ENCODE results near the gene DNAH8.

DNAH8 gene

DNA sequence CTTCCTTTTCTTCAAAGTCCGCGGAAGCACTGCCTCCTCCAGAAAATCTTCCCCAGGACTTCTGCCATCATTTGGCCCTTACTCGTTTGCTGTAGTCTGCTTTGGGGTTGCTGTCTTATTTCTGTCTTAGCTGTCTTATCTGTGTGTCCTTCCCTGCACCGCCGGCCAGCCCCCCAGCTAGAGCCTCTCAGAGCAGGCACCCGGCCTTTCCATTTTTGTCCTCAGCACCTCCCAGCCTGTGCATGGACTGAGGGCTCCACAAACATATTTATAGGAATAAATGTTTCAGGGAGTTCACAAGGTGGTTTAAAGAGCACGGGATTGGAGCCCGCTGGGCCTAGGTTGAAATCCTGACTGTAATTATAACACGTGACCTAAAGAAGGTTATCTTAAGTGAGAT lies 341.6 kb downstream of the DNAH8 start:
- no peak for DNase-seq

DNA sequence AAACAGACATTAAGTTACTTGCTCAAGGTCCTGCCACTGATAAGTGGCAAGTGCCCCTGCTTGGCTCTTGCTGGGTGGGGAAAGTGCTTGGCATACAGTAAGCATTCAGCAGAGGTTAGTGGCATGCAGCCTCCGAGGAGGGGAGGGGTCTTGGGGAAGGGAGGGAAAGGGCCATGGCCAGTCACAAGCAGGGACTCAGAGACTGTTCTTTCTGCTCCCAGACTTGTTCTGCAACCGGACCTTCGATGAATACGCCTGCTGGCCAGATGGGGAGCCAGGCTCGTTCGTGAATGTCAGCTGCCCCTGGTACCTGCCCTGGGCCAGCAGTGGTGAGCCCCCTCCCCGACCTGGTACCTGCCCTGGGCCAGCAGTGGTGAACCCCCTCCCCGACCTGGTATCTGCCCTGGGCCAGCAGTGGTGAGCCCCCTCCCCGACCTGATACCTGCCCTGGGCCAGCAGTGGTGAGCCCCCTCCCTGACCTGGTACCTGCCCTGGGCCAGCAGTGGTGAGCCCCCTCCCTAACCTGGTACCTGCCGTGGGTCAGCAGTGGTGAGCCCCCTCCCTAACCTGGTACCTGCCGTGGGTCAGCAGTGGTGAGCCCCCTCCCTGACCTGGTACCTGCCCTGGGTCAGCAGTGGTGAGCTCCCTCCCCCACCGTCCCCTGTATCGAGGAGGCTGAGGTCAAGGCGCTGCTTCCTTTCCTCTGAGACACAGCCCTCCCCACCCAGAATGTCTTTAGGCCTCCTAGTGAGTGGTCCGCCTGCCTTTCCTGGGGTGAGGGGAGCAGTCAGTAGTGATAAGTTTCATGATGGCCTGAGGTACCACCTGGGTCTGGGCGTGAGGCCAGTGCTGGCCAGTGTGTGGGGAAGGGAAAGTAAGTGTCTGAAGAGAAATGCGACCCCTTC lies 342.4 kb downstream of the DNAH8 start:
- no peak for DNase-seq

DNA sequence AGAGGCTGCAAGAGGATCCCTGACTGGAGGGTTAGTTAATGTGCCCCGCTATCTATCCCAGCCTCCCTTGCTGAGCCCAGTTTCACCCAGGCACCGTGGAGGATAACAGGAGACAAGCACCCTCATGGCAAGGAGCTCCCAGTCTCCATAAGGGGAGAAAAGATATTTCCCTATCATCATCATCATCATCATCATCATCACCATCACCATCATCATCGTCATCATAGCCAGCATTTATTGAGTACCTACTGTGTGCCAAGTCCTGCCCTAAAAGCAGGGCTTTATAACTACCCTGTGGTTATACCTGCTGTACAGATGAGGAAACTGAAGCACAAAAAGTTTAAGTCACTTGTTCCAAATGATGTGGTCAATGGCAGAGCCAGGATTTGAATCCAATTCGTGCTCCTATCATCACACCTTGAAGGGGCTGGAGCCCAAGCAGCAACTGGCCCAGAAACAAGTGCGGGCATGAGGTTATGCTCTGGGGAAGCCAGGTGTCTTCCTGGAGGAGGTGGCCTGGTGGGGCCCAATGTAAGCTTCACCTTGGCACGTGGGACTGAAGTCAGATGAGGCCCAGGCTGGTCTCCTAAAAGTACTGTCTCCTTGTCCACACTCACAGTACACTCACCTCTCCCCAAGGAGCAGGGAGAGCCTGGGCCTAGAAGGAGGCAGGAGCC lies 343.5 kb downstream of the DNAH8 start:
- DNase-seq: no peak

DNA sequence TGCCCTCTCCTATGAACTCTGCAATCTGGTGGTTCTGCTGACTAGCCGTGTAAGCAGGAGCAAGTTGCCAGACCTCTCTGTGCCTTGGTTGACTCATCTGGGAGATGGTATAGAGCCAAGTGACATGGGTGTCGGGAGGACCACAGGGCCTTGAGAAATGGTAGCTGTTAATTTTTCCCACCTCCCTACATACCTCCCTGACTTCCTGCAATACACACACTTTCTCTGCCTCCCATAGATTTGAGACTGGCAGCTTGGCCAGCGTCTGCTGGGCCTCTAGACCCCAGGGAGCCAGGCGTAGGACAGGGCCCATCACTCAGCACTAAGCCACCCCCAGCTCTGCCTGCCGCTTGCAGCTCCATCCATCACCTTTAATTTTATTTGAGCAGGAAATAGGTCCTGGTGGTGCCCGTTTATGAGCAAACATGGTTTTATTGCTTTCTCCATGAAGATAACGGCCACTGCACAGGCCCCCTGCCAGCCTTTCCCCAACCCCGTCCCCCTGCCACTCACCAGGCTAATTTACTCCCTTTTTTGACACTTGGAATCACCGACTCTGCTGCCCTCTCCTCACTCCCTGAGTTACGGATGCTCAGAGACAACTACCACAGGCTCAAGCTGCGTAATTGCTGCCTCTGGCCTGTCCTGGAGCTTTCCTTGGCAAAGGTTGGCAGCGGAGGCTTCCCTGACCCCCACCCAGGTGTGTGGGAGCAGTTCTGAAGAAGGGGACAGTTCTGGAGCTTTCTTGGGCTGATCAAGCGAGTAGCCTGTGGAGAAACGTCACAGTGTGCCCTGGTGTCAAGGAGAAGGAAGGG lies 344.6 kb downstream of the DNAH8 start:
- DNase-seq: peak; percentile 77

DNA sequence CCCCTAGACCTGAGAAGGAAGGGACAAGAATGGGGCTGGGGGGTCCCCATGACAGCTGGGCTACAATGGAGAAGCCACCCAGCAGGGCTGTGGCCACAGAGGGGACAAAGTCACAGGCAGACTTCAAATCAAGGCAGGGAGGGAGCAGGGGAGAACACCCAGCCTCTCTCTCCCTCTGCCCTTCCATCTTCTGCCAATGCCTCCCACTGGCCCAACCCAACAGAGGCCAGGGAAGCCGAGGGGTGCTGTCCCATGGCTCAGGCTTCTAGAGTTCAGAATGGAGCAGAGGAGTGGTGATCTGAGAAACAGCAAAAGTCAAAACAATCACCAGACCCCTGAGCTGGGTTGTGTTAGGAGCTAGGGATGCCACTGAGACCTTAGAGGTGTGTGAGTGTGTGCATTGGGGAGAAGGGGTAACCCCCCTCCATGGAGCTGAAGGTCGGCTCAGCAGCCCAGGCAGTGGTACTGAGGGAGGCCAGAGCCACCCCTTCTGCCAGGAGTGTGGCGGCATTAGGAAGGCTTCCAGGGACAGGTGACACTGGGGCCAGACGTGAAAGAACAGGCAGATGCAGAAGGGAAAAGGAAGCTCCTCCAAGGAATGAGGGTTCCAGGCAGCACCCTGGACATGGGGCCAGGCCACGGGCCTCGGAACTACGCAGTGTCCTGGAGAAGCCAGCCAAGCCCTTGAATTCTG lies 345.5 kb downstream of the DNAH8 start:
- no peak for DNase-seq

DNA sequence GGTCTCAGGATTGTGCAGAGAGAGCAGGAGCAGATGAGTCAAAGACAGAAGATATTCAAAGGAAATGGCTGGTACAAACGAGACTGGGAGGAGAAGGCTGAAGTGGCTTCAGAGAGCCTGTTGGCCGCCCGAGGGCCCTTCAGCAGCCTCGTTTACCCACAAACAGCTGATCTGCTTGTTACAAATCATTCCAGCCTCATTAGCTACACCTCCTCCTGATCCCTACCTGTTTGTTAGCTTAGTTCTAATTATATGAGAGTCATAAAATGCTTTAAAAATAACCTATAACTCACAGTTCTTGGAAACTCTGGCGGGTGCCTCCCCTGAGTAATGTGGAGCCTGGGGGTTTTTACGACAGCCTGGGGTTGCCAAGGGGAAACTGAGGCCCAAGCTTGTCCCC lies 346.1 kb downstream of the DNAH8 start:
- DNase-seq: peak; percentile 9

DNA sequence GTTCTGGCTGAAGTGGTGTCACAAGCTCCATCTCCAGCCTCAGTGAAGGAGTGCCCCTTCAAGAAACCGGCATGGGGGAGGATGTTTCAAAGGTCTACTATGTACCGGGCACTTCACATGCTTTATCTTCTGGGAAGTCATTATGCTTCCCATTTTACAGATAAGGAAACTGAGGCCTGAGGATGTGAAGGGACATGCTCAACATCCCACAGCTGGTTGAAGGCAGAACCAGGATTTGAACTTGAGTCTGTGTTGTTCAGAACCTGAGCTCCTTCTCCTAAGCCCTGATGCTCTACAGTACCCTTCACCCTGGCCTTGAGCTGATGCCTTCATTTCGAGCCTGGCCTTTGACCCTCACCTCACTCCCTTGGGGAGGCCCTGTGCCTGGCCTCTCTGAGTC lies 346.5 kb downstream of the DNAH8 start:
- DNase-seq: no peak

DNA sequence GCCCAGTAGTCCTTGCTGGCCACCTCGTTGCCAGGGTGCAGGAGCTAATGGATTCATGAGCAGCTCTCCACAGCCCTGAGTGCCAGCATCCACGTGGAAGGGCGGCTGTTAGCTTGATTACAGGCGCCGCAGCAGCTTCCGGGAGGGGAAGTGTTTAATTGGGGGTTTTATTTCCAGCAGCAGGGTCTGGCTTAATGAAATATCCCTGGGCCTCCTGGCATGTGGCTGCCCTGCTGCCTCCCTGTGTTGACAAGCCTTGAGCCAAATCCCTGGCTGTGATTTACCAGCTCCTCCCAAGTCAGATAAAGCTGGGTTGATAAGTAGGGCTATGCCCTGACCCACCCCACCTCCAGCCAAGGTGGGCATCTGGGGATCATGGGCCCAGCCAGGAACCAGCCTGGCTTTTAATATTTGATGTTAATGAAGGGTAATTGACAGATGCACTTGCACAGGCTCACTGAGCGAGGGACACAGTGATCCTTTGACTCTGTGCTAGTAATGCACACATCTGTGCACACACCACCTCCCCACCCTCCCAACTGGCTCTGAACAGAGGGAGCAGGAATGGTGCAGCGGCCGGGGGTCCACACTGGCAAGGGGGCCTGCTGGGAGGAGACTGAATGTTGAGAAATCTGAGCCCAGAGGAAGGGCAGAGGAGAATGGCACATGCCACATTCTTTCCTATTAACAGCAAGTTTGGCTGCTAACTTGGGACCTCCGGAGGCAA lies 347.1 kb downstream of the DNAH8 start:
- peak; percentile 67 for DNase-seq

DNA sequence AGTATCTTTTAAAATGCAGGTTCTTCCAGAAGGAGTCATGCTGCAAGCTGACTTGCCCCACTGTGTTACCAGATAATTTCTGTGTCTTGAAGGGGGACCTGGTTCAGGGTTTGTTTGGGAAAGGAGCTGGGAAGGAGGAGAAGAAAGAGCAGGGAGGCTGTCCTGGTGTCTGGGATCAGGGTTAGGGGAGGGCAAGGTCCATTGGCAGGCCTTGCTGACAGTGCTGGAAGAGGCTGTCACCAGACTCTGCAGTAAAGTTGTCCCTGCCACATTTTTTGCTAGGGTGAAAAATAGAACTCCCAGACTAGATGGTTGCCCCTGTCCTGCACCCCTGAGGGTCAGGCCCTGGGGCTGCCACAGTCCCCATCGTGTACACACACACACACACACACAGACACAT lies 348.4 kb downstream of the DNAH8 start:
- DNase-seq: no peak

DNA sequence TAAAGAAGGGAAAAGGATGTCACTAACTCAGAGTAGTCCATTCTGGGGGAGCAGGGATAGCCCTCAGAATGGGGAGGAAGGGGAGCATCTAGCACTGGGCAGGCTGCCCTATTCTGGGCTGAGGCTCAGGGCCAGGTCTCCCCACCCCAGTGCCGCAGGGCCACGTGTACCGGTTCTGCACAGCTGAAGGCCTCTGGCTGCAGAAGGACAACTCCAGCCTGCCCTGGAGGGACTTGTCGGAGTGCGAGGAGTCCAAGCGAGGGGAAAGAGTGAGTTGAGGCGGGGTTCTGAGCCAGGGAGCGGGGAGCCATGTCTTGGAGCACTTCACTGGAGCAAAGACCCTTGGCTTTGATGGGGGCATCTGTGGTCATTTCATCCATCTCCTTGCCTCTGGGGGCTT lies 350.4 kb downstream of the DNAH8 start:
- DNase-seq: no peak

DNA sequence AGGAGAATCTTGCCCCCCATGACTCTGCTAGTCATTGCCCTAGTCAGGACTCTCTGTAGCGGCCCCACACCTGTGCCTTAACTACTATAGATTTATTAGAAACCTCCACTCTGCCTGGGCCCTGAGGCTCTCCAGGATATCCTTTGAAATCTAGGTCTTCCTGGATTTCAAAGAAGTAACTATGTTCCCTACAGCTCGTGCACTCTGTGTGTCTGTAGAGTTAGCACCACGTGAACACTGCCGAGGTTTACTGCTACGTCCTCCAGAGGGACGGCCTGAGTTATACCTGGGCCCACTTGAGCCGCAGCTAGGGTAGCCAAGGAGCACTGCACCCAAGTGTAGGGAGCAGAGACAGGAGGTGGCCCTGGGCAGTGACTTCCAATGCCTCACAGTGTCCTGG lies 353.3 kb downstream of the DNAH8 start:
- no peak for DNase-seq

DNA sequence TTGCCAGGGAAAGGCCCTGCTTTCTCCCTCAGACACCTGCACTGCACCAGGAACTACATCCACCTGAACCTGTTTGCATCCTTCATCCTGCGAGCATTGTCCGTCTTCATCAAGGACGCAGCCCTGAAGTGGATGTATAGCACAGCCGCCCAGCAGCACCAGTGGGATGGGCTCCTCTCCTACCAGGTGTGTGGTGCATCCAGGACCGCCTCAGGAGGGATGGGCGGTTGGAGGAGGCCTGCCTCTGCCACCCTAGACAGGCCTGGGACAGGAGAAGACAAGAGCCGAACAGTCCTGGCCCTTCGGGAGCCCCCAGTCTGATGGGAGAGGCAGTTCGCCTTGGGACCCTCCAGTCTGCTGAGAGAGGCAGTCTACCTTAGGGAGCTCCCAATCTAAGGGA lies 357.7 kb downstream of the DNAH8 start:
- DNase-seq: no peak

DNA sequence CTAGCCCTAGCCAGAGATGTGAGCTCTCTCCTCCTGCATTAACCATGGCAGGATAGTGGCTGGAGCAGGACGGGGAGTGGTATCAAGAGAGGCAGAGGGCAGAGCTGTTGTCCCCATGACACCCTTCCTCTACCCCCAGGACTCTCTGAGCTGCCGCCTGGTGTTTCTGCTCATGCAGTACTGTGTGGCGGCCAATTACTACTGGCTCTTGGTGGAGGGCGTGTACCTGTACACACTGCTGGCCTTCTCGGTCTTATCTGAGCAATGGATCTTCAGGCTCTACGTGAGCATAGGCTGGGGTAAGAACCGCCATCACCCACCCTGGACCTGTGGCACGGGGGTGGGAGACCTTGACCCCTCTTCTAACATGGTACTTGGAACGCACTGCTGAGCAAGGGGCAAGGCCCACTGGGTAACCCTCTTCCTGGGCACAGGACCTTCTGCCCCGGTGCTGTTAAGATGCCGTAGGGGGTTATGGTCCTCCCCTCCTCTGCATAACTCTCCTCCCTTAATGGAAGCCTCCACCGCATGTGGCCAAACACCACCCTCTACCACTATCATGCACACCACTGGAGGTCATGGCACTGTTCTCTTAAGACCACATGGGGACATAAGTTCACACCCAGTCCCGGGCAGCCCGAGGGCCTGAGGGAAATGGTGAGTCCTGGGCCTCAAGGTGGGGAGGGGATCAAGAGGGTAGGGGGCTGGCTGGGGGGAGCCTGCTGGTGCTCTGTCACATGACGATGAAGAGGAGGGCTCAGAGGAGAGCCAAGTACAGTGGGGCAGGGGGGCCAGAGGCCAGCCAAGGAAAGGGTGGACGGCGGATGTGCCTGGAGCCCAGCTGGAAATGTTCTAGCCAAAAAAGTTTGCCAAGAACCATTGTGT lies 358.6 kb downstream of the DNAH8 start:
- no peak for DNase-seq

DNA sequence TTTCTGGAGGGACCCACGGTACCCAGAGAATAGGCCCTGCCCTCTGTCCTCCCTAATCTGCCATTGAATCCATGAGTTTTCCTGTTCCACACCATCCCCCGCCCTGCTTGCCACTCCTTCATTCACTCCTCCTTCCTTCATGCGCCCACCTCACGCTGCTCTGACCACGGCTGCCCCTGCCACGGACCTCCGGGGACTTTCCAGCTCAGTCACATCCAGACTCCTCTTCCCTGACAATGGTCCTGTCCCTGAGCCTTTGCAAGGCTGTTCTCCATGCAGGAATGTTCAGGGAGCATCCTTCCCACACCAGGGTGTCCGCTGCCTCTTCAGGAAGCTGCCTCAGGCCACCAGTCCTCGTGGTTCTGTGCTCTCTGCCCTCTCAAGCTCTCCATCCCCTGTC lies 359.4 kb downstream of the DNAH8 start:
- DNase-seq: no peak

DNA sequence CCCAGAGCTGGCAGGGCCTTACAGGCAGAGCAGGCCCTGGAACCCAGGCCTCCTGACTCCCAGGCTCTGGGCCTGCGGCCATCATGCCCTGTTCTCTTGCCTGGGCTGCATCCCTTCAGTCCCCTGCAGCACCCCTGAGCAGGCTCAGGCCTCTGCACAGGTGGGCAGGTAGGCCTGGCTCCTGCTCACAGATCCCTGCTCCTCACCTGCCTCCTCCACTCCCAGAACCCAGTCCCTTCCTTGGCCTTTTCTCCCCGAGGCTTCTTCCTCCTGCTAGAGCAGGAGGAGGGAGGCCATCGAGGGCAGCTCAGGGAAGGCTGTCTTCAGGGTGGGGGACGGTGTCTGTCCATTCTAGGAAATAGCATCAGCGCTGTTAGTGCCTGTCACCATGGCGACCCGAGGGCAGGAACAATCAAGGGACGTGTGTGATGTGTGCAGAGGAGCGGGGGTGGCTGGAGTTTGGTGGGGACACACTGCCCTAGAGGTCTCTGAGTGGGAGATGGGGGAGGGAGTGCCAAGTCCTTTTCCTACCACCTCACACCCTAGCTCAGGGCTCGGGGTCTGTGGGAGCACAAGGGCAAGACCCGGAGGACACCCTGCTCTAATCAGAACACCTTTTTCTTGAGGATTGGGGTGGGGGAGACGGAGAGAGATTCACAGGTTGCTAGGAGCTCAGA lies 360.0 kb downstream of the DNAH8 start:
- no peak for DNase-seq

DNA sequence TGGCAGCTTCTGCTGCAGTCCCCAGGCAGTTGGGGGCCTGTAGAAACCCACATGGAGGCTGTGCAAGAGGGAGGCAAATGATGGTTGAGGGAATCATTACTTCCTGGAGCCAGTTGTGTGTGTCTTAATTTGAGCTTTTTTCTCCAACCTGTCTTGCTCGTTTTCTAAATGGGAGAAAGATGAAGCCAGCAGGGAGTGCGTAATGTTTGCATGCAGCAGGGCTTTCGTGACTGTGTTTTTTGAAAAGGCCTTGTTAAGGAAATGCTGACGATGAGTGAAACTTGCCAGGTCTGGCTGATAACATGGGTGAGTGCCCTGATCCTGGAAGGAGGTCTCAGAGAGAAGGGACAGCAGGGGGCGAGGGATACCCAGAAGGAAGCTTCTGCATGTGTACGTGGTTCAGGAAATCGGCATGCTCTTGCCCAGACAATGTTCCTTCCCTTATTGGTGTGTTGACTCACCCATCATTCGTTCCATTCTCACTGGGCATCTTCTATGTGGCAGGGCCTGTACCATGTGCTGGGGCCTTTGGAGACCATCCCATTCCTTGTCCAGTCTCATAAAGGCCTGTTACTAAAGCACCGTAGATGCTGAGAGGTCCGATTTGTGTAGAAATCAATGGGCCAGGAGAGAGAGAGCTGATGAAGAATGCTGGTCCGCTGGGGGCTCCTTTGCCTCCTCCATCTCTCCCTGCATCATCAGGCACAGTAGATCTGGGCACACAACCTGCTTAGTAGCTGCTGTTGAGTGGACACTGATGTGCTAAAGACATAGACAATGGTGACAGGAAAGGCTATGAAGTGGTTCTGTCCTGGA lies 360.9 kb downstream of the DNAH8 start:
- DNase-seq: no peak

DNA sequence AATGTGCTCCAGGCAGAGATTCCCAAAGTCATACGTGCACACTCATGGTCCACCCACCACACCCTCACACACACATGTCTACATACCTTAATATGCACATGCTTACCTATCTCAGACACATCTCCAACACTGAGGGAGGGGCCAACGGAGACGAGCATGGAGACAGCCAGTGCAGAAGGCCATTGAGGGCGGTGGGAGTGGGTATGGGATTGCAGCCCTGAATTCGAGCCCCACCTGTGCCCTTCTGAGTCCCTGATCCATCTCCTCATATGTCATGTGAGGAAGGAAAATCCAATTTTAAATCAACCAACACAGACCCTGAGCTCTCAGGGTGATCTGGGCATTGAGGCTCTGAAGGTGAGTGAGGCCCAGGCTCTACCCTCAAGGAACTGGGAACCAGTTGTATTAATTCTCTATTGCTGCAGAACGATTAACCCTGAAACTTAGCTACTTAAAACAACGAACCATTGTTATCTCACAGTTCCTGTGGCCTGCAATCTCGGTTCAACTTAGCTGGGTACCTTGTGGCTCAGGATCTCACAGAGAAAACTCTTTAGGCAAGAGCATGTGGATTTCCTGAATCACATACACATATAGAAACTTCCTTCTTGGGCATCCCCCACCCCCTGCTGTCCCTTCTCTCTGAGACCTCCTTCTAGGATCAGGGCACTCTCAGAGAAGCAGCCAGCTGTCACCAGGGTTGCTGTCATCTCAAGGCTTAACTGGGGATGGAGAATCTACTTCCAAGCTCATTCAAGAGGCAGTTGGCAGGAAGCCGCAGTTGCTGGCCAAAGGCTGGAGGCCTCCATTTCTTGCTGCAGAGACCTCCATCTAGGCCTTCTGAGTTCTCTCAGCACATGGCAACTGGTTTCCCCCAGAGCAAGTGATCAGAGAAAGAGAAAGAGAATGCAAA lies 361.8 kb downstream of the DNAH8 start:
- DNase-seq: no peak

DNA sequence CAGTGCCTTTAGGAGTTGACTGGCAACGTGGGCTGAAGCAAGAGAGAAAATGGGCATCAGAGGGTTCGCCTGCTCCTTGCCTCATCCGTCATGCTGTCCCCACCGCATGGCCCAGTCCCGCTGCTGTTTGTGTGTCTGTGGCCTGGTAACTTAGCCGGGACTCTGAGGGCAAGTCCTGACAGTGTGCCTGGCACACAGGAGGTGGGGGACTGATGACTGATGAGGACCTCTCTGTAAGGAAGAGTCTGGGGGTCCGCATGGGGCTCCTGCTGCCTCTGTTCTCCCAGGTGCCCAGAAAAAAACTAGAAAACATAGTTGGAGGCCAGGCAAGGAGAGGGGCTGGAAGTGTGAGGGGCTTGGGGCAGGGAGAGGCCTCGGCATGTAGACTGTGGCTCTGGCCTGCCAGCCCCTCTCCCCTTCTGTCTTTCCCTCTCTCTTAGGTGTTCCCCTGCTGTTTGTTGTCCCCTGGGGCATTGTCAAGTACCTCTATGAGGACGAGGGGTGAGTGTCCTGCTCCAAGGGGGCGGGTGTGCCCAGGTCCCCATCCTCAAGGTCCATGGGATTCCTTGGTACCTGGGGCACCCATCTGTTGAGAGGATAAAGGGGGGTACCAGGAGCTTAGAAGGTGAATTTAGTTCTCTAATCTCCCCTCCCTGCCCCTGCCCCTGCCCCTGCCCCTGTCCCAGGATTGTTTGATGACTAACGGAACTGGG lies 362.9 kb downstream of the DNAH8 start:
- DNase-seq: no peak

All from NCI-H1417 treated with DMSO at 0.1 percent for 48 hours (cell line).